IMR-90 (cell line): ENCODE data around the gene CIRBP. TPM values are rescaled to one million over a fixed set of nuclear protein-coding genes. Genes with fewer than 3 reads are reported as not detected.
A peak's percentile ranks its signal among the peaks of the same experiment; 100 is the strongest.

Experiments used
- ATAC-seq: fragments of 200-7000 bp; cut with Tn5 transposase; 2 replicates; pipeline ENCODE4 v1.9.1; 2020; ENCODE audit warnings: low read depth, mild to moderate bottlenecking, moderate library complexity
- Bru-seq: library from RNA; stranded (reverse); fragments of 400-500 nt; gene quantifications from one replicate; lab custom pipeline; 2021; lab: Mats Ljungman, UMichigan
- BruChase-seq, 2 experiments: library from RNA; stranded (reverse); fragments of 400-500 nt; gene quantifications; one replicate each; lab custom pipeline; 2021; lab: Mats Ljungman, UMichigan
- BruUV-seq: library from RNA; stranded (reverse); fragments of 400-500 nt; replicated peaks from 2 replicates; lab custom pipeline; 2021; lab: Mats Ljungman, UMichigan
- CTCF ChIA-PET: fragments of 300-600 bp; formaldehyde crosslinking; extraction: SDS; loops from one replicate; lab custom pipeline; 2021; ENCODE audit warnings: antibody characterized with exemption; lab: Yijun Ruan, JAX
- POLR2A ChIA-PET: fragments of 300-600 bp; sonication (Branson Sonifier 250); formaldehyde crosslinking; loops from one replicate; lab custom pipeline; 2022; ENCODE audit warnings: antibody characterized with exemption; ENCODE audit not compliant: unreplicated experiment; lab: Charles Lee
- DNase-seq: peaks from one replicate; pipeline ENCODE4 v3.0.0; 2013
- H2AFZ ChIP-seq: replicated peaks from 2 replicates; pipeline ENCODE3; 2013; ENCODE audit warnings: low read length, mild to moderate bottlenecking; ENCODE audit not compliant: poor library complexity
- H2AK5ac ChIP-seq: 2 replicates; pipeline ENCODE4 v1.6.1; 2013; ENCODE audit warnings: low read depth, low read length, inconsistent platforms
- H2AK9ac ChIP-seq: replicated peaks from 2 replicates; pipeline ENCODE3; 2013; ENCODE audit warnings: mild to moderate bottlenecking, low read depth, low read length, moderate library complexity; ENCODE audit not compliant: poor library complexity
- H2BK120ac ChIP-seq: 2 replicates; pipeline ENCODE4 v1.6.1; 2013; ENCODE audit warnings: low read depth, low read length, inconsistent platforms
- H2BK15ac ChIP-seq: 3 replicates; pipeline ENCODE4 v1.6.1; 2013; ENCODE audit warnings: low read depth, low read length, inconsistent platforms
- H2BK20ac ChIP-seq: 2 replicates; pipeline ENCODE4 v1.6.1; 2013; ENCODE audit warnings: low read depth, mild to moderate bottlenecking, inconsistent platforms, low read length, moderate library complexity
- H2BK5ac ChIP-seq: 2 replicates; pipeline ENCODE4 v1.6.1; 2013; ENCODE audit warnings: mild to moderate bottlenecking, low read depth, low read length, inconsistent platforms; ENCODE audit not compliant: poor library complexity, severe bottlenecking
- H3K14ac ChIP-seq: replicated peaks from 2 replicates; pipeline ENCODE4 v1.6.1; 2013; ENCODE audit warnings: low read depth, low read length, inconsistent platforms
- H3K18ac ChIP-seq: 2 replicates; pipeline ENCODE4 v1.6.1; 2013; ENCODE audit warnings: low read depth, low read length, control low read depth
- H3K23ac ChIP-seq: 2 replicates; pipeline ENCODE4 v1.6.1; 2013; ENCODE audit warnings: low read depth, low read length, inconsistent platforms
- H3K27ac ChIP-seq: 2 replicates; pipeline ENCODE4 v1.5.1; 2013; ENCODE audit warnings: mild to moderate bottlenecking, control low read depth, low read length; ENCODE audit not compliant: insufficient read depth
- H3K27me3 ChIP-seq: 2 replicates; pipeline ENCODE4 v1.6.1; 2013; ENCODE audit warnings: low read length; ENCODE audit not compliant: control insufficient read depth, insufficient read depth
- H3K36me3 ChIP-seq: 2 replicates; pipeline ENCODE4 v1.6.1; 2013; ENCODE audit warnings: low read length, mixed read lengths; ENCODE audit not compliant: control insufficient read depth, insufficient read depth
- H3K4ac ChIP-seq: 2 replicates; pipeline ENCODE4 v1.6.1; 2013; ENCODE audit warnings: low read depth, low read length, inconsistent platforms
- H3K4me1 ChIP-seq: 2 replicates; pipeline ENCODE4 v1.6.1; 2013; ENCODE audit warnings: low read length, mixed read lengths; ENCODE audit not compliant: control insufficient read depth, insufficient read depth
- H3K4me2 ChIP-seq: 2 replicates; pipeline ENCODE4 v1.6.1; 2013; ENCODE audit warnings: low read depth, mild to moderate bottlenecking, control low read depth, low read length, moderate library complexity
- H3K4me3 ChIP-seq: 2 replicates; pipeline ENCODE4 v1.5.1; 2013; ENCODE audit warnings: low read depth, mild to moderate bottlenecking, control low read depth, low read length, moderate library complexity; ENCODE audit not compliant: insufficient read depth
- H3K56ac ChIP-seq: 2 replicates; pipeline ENCODE4 v1.6.1; 2013; ENCODE audit warnings: low read length, inconsistent platforms; ENCODE audit not compliant: insufficient read depth; ENCODE audit errors: extremely low read depth
- H3K79me1 ChIP-seq, 2 experiments: 2 replicates each; pipeline ENCODE4 v1.6.1; 2013; ENCODE audit warnings: low read length in 2 of 2, inconsistent platforms in 1 of 2, low read depth in 1 of 2
- H3K9ac ChIP-seq: 2 replicates; pipeline ENCODE4 v1.6.1; 2013; ENCODE audit warnings: low read depth, low read length, control low read depth
- H3K9me1 ChIP-seq: 2 replicates; pipeline ENCODE4 v1.6.1; 2013; ENCODE audit warnings: low read length, inconsistent platforms; ENCODE audit not compliant: insufficient read depth
- H3K9me3 ChIP-seq: 2 replicates; pipeline ENCODE4 v1.6.1; 2013; ENCODE audit warnings: low read length; ENCODE audit not compliant: control insufficient read depth, insufficient read depth
- H4K20me1 ChIP-seq: 2 replicates; pipeline ENCODE4 v1.6.1; 2013; ENCODE audit warnings: low read length, inconsistent platforms; ENCODE audit not compliant: insufficient read depth
- H4K5ac ChIP-seq: 2 replicates; pipeline ENCODE4 v1.6.1; 2013; ENCODE audit warnings: mild to moderate bottlenecking, low read depth, low read length, control low read depth
- H4K8ac ChIP-seq, 2 experiments: 2 replicates each; pipeline ENCODE4 v1.6.1; 2013; ENCODE audit warnings: low read depth in 2 of 2, low read length in 2 of 2, control low read depth in 1 of 2, inconsistent platforms in 1 of 2
- H4K91ac ChIP-seq: 2 replicates; pipeline ENCODE4 v1.6.1; 2013; ENCODE audit warnings: low read depth, low read length, inconsistent platforms; ENCODE audit not compliant: insufficient read depth
- BHLHE40 ChIP-seq: fragments of 150-350 bp; IDR thresholded peaks from 2 replicates; pipeline ENCODE4 v1.6.1; 2016; ENCODE audit warnings: mild to moderate bottlenecking, low read depth, low read length
- CEBPB ChIP-seq: IDR thresholded peaks from 2 replicates; pipeline ENCODE4 v1.6.1; 2012; ENCODE audit warnings: low read depth, low read length, improper control_type of control experiment
- CHD1 ChIP-seq: IDR thresholded peaks from 2 replicates; pipeline ENCODE4 v1.6.1; 2012; ENCODE audit warnings: low read depth, low read length, improper control_type of control experiment
- FOS ChIP-seq: fragments of 150-350 bp; IDR thresholded peaks from 2 replicates; pipeline ENCODE4 v1.6.1; 2016; ENCODE audit warnings: low read depth, low read length
- MAZ ChIP-seq: IDR thresholded peaks from 2 replicates; pipeline ENCODE4 v1.6.1; 2012; ENCODE audit warnings: low read depth, mild to moderate bottlenecking, low read length, improper control_type of control experiment, moderate library complexity, borderline replicate concordance
- MXI1 ChIP-seq: IDR thresholded peaks from 2 replicates; pipeline ENCODE4 v1.6.1; 2012; ENCODE audit warnings: low read depth, mild to moderate bottlenecking, low read length, moderate library complexity, borderline replicate concordance
- NFE2L2 ChIP-seq: fragments of 150-350 bp; IDR thresholded peaks from 2 replicates; pipeline ENCODE4 v1.6.1; 2016; ENCODE audit warnings: low read depth, mild to moderate bottlenecking, low read length
- POLR2A ChIP-seq: IDR thresholded peaks from 2 replicates; pipeline ENCODE4 v1.6.1; 2012; ENCODE audit warnings: mild to moderate bottlenecking, low read depth, low read length
- SMC3 ChIP-seq: fragments of 150-350 bp; IDR thresholded peaks from 2 replicates; pipeline ENCODE4 v1.6.1; 2016; ENCODE audit warnings: low read depth, mild to moderate bottlenecking, antibody characterized with exemption, low read length, moderate library complexity
- WGBS, 2 experiments: methylation state at CpG; one replicate each; pipeline versions ENCODE4 v1.1.5 to v1.1.7; 2013; ENCODE audit warnings: missing lambda C conversion rate in 2 of 2; ENCODE audit not compliant: insufficient read length in 1 of 2; ENCODE audit errors: extremely low coverage in 2 of 2; 5-methylcytosine and 5-hydroxymethylcytosine counted together
- dilution Hi-C: fragments of 300-500 bp; cut with HindIII; formaldehyde crosslinking; loops from one replicate; pipeline ENCODE4 v1.14.3; 2018; ENCODE audit warnings: low sequenced_read_pairs; ENCODE audit not compliant: unreplicated experiment
- in situ Hi-C: fragments of 300-500 bp; cut with MboI; formaldehyde crosslinking; loops from 3 replicates; pipeline ENCODE4 v1.14.3; 2019; ENCODE audit warnings: low sequenced_read_pairs, inconsistent platforms, mixed read lengths
- intact Hi-C: fragments of 100-400 bp; cut with micrococcal nuclease; formaldehyde crosslinking; loops from 2 replicates; pipeline ENCODE4 v1.10.0; 2022
- long read RNA-seq: library from polyadenylated mRNA; unstranded; transcript quantifications from one replicate; pipeline ENCODE4 v2.0.0, GENCODE V29; 2021; ENCODE audit not compliant: unreplicated experiment
- polyA plus RNA-seq, 3 experiments: library from polyadenylated mRNA; depleted of rRNA; stranded (reverse); fragments of >200 nt; gene quantifications; 2 replicates each; pipeline ENCODE4 v1.2.3, GENCODE V29; 2012; ENCODE audit warnings: low replicate concordance in 1 of 3
- total RNA-seq: library from RNA; depleted of rRNA; stranded (reverse); fragments of >200 nt; gene quantifications from 2 replicates; pipeline ENCODE4 v1.2.3, GENCODE V29; 2012; rRNA removed

Gene CIRBP
- 226 and 299 TPM in 2 replicates for total RNA-seq
- 405 and 542 TPM in 2 replicates for polyA plus RNA-seq (2012; rRNA removed)
- 562 and 617 TPM in 2 replicates for polyA plus RNA-seq (2012; cell fraction: cytosol; rRNA removed)
- 2,129 and 2,924 TPM in 2 replicates for polyA plus RNA-seq (2012; cell fraction: nucleus; rRNA removed; ENCODE audit: low replicate concordance)
- Bru-seq, nascent RNA = percentile 84 among the genes with signal in this experiment
- percentile 92 among the genes with signal in this experiment for BruChase-seq, experiment 1, labeled RNA remaining after a 6-hour chase
- BruChase-seq, experiment 2, labeled RNA remaining after a 2-hour chase = percentile 89 among the genes with signal in this experiment
- long read RNA-seq, transcript CIRBP-201 (7 exons, 1,328 nt) = major isoform, 163 of 377 reads
- long read RNA-seq, transcript CIRBP-246 (6 exons, 1,043 nt) = minor isoform, 17 of 377 reads
- long read RNA-seq, transcript CIRBP-210 (8 exons, 938 nt) = minor isoform, 11 of 377 reads
- long read RNA-seq, transcript CIRBP-245 (2 exons, 1,044 nt) = minor isoform, 13 of 377 reads
- long read RNA-seq, partial matches to known transcripts = 32 of 377 reads
- long read RNA-seq, other reads (novel, unspliced or antisense) = 129 of 377 reads

- Histone ChIP-seq H2AK9ac (peak within 1 kb of the TSS; percentile 94), H2BK20ac (no peak within 1 kb of the TSS), H3K9me1 (peaks cover 8% of the 10 kb centered on the region), H3K36me3 (peaks cover 33% of the 10 kb centered on the region), H3K4me1 (peaks cover 41% of the 10 kb centered on the region), H3K27me3 (no peaks in the 10 kb centered on the region), H4K8ac (peak within 1 kb of the TSS; percentile 52 to 97), H3K79me1 (peaks cover 15 to 69% of the 10 kb centered on the region in 2 experiments; a peak in 3 of 4 replicates), H3K4me2 (peak within 1 kb of the TSS; percentile 86), H2AFZ (peak within 1 kb of the TSS; percentile 80), H2BK120ac (peak within 1 kb of the TSS; percentile 32; the same call in 1 of the 2 replicates), H3K9ac (peak within 1 kb of the TSS; percentile 80), H3K56ac (peak within 1 kb of the TSS; percentile 92), H3K4me3 (peak within 1 kb of the TSS; percentile 68), H2AK5ac (peak within 1 kb of the TSS; percentile 97), H4K20me1 (peaks cover 60% of the 10 kb centered on the region), H2BK15ac (peak within 1 kb of the TSS; percentile 5; the same call in 1 of the 3 replicates), H3K18ac (peak within 1 kb of the TSS; percentile 75), H3K4ac (peak within 1 kb of the TSS; percentile 99), H4K91ac (peak within 1 kb of the TSS; percentile 98), H3K23ac (peak within 1 kb of the TSS; percentile 86), H4K5ac (peak within 1 kb of the TSS; percentile 50), H3K27ac (peak within 1 kb of the TSS; percentile 75), H3K9me3 (no peaks in the 10 kb centered on the region), H3K14ac (peak within 1 kb of the TSS; percentile 99), H2BK5ac (peak within 1 kb of the TSS; percentile 89)
- dilution Hi-C loops (no loop called here), intact Hi-C loops (loop anchor here (1.0 kb wide), 1 partner anchor 20 kb away; no protein-coding TSS in a partner anchor), in situ Hi-C loops (no loop called here)
- ATAC-seq (peak; percentile 76), DNase-seq (peak; percentile 98)
- ChIA-PET POLR2A (interaction anchor here (0.5 to 1.4 kb wide), 19 partner anchors 8 to 285 kb away, joined by 3 to 62 read pairs (median 4); partner anchors contain the start of genes ATP5F1D, GPX4 and WDR18), CTCF (interaction anchor here (1.5 to 1.7 kb wide), 2 partner anchors 11 to 25 kb away, joined by 8 to 15 read pairs; no protein-coding TSS in a partner anchor)
- 0% methylated on average over 18 of the region's 50 CpGs; no CpG with 5 or more reads in 1 of the 2 experiments for WGBS, 2 experiments
- BruUV-seq = no TSS peak
- TF ChIP-seq MAZ (peak; percentile 95), MXI1 (peak; percentile 54; the same call in 1 of the 2 replicates), CEBPB (0 out of 2 replicates have a peak, but pooled peaks have one; percentile 9), CHD1 (0 out of 2 replicates have a peak, but pooled peaks have one; percentile 39), BHLHE40 (no peak), POLR2A (peak; percentile 99), FOS (no peak), SMC3 (no peak), NFE2L2 (0 out of 2 replicates have a peak, but pooled peaks have one; percentile 4)
Observed at GRCh38 chr19:1269065-1269477, at the start of gene CIRBP. TSS of gene CIRBP (plus strand) at chr19:1269332. CDS start at chr19:1270934, 1,602 bp downstream.
